Subcutaneous preadipocyte (primary cell): ENCODE measurements around the gene H2AZ1. TPM values are rescaled to one million over a fixed set of nuclear protein-coding genes. Genes with fewer than 3 reads are reported as not detected.

Experiments
- total RNA-seq: library from RNA; depleted of rRNA; stranded (reverse); fragments of >200 nt; gene quantifications from 2 replicates; pipeline ENCODE4 v1.2.3, GENCODE V29; 2012

The H2AZ1 gene
- 324 and 328 TPM in 2 replicates for total RNA-seq

DNA sequence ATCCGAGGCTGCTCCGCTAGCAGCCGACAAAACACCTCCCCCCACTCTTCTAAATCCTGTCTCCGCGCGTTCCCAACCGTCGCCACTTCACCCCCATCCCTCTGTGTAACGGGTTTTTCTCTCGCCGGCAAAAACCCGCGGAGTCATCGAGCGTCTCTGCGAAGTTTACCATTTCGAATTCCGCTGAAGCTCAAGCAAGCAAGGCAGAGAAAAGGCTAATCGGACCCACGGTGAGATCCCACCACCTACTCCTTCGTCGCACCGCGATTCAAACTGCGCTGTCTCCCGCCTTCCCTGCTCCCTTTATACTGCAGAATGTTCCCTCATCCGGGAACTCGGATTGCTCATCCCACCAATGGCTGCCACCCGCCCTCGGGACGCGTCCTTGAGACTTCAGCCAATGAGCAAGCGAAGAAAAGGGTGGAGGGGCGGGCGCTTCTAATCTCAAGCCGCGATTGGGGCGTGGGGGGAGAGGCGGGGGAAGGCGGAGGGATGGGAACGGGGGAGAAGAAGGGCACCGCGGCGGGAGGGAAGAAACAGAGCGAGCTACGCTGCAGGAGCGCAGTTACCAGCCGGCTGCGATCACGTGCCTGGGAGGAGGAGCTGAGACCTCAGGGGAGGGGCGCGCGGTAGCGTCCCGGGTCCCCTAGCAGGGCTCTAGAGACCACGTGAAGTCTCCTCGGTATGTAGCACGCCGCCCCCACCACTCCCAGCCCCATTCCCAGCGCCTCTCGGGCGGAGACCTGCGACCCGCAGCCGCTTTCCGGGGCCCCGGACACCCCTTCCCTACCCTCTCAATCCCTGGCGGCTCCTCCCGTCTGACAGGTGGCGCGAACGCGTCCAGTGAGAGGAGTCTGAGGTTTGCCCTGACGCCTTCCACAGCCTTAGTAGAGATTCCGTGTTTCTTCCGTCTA is at the start of gene H2AZ1:
H2AZ1 (minus strand) TSS at position 277 of the 914 bp plus-strand sequence; CDS start at position 172, 105 bp downstream.

DNA sequence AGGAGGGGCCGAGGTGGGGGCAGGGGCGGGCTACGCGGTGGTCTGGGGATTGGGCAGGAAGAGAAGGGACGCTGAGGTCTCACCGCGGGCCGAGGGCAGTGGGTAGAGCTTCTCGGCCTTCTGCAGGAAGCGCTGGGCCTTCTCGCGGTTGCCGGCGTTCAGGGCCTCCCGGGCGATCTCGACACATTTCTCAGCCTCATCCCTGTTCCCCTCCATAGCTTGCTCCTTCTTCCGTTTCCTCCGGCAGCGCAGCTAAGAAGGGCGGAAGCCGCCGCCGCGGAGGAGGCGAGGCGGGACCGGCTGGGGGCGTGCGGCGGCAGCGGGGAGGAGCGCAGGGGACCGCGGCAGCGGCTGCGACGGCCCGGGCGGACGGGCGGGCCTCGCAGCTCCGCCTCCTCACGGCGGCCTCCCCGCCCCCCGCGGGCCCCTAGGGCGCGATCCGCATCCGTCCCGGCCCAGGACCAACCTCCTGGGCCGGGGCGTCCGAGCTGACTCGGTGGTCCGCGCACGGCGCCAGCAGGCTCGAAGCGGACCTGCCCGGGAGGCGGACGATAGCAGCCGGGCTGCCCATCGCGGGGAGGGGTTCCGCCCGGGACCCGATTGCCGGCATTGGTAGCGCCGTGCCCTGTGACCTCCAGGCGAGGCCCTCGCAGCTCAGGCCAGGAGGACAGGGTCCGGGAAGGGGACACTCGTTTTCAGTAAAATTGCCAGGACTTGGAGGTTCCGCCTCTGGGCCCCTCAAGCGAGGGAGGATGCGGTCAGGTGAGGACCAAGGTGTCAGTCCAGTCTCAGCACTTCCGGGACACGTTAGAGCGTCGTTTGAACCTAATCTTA is 3.5 kb downstream of the H2AZ1 start, which contains the start of gene DNAJB14:
DNAJB14 (minus strand) TSS at position 263 of the 834 bp plus-strand sequence; CDS start at position 216, 47 bp downstream.

Other genes with a start within 250 kb of the H2AZ1 start
- gene DAPP1, start 133.4 kb downstream of the H2AZ1 start, total RNA-seq: not detected in 2 replicates
- gene LAMTOR3, start 55.8 kb downstream of the H2AZ1 start, total RNA-seq: 27.2 and 29.1 TPM in 2 replicates
- 22.4 and 24.2 TPM in 2 replicates for gene DNAJB14, start 3.7 kb downstream of the H2AZ1 start, total RNA-seq
- gene DDIT4L, start 240.2 kb upstream of the H2AZ1 start, total RNA-seq: 6.3 and 12.9 TPM in 2 replicates